HCT116 (cell line): Measurements from ENCODE around the gene CYB561A3.

Experiments used
- CTCF ChIP-seq, 3 experiments: fragments of 200-600 bp in 1 of 3; sonication (generic) in 1 of 3; IDR thresholded peaks in 2 of 3; conservative IDR thresholded peaks in 1 of 3; 2 replicates each; pipeline ENCODE4 v1.5.1; 2012 to 2017; ENCODE audit warnings: low read depth in 2 of 3, low read length in 2 of 3, antibody characterized with exemption in 1 of 3, borderline replicate concordance in 1 of 3, control low read depth in 1 of 3, mild to moderate bottlenecking in 1 of 3, mixed read lengths in 1 of 3, mixed run types in 1 of 3, moderate library complexity in 1 of 3; ENCODE audit not compliant: insufficient read depth in 1 of 3
- EZH2 ChIP-seq: fragments of 200-600 bp; sonication (generic); IDR thresholded peaks from 2 replicates; pipeline ENCODE4 v1.6.1; 2017; ENCODE audit warnings: antibody characterized with exemption, mixed run types
- MAX ChIP-seq: IDR thresholded peaks from 2 replicates; pipeline ENCODE4 v1.6.1; 2012
- POLR2A ChIP-seq: IDR thresholded peaks from 2 replicates; pipeline ENCODE4 v1.7.0; 2011; ENCODE audit warnings: borderline replicate concordance; ENCODE audit not compliant: insufficient read depth, insufficient read length; ENCODE audit errors: extremely low read depth
- ZBTB33 ChIP-seq: IDR thresholded peaks from 2 replicates; pipeline ENCODE4 v1.6.1; 2011; ENCODE audit warnings: mild to moderate bottlenecking, low read length, moderate library complexity; ENCODE audit not compliant: insufficient replicate concordance; ENCODE audit errors: extremely low read depth

- TF ChIP-seq CTCF (IDR thresholded peaks at IDR 0.05 in 2 of 3, conservative IDR thresholded peaks at IDR 0.05 in 1 of 3; ENCODE audit: borderline replicate concordance in 1 of 3, insufficient read depth in 1 of 3, low read depth in 2 of 3, low read length in 2 of 3), result no peak
- TF ChIP-seq MAX, result no peak
- TF ChIP-seq EZH2, result no peak
- TF ChIP-seq ZBTB33, result no peak
- TF ChIP-seq POLR2A, result no peak
These were observed 50.9 kb downstream of the CYB561A3 start for GRCh38 chr11:61310749-61311148.
